Measurements from ENCODE around the gene ACOT11. TPM values are rescaled to one million over a fixed set of nuclear protein-coding genes. Genes with fewer than 3 reads are reported as not detected.

Gene ACOT11
- total RNA-seq, 1 donor: 0.42 TPM

DNA sequence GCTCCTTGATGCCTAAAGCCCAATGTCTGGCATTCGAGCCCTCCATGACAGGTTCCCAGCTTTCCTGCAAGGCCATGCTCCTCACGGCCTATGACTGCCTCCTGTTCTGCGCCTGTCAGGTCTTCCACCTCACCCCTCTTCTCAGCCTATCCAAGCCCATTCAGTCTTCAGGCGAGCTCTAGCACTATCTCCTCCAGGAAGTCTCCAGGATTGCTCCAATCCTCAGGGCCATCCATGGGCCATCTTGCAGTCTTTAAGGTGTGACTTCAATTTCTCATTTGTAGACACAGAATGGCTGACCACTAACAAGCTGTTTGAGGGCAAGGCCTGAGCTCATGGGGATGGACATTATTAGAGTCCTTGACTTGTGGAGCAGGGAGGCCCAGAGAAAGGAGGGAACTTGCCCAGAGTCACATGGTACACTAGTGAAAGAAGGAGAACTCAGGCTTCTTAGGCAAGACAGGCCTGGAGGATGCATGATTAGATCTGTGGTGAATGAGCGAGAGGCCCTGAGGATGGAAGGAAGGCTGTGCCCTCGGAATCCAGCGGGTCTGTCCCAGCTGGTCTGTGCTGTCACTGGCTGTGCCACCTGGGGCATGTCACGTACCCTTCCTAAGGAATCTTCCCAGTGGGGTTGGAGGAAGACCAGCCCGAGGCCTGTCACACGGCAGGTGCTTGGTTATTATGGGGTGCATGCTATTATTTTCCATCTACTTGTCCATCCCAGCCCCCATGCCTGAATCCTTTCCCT lies 1.2 kb upstream of the ACOT11 start:
- no peak overlapping the region for H3K4me3 ChIP-seq (ENCODE audit: low read length)
- H3K4me1 ChIP-seq (ENCODE audit: insufficient read depth, low read length): peaks cover 29% of the 10 kb centered on the region
- H3K27me3 ChIP-seq (ENCODE audit: insufficient read depth, low read length): no peaks in the 10 kb centered on the region
- H3K9me3 ChIP-seq (ENCODE audit: low read depth, low read length): no peaks in the 10 kb centered on the region

DNA sequence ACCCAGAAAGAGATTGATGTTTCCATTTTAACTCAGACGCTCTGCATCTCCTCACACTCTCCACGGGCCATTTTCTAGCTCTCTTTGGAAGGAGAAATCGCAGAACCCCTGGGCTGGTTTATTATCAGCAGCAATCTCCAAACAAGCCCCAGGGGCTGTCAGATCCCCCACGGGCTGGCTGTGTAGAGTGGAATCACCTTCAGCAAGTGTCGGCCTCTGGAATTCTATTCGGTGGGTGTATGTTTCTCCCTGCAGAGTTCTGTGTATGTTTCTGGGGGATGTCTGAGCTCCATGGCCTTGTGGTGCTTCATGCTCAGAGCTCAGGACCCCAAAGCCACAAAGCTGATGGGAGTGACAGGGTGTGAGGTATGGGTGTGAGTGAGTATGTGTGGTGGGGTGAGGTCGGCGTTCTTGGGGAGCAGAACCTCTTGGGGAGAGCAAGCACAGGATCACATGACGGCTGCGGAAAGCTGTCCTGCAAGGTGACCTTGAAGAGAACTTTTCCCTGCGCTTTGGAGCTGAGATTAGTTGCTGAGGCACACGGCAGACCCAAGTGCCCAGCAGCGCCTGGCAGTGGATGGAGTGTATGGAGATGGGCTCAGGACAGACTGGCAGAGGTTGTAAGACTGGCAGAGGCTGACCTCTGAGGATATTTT lies 489 bp downstream of the ACOT11 start:
- Histone ChIP-seq H3K4me3 (ENCODE audit: low read length) (no peak overlapping the region), H3K9me3 (ENCODE audit: low read depth, low read length) (no peaks in the 10 kb centered on the region), H3K4me1 (ENCODE audit: insufficient read depth, low read length) (peaks cover 17% of the 10 kb centered on the region), H3K27me3 (ENCODE audit: insufficient read depth, low read length) (no peaks in the 10 kb centered on the region)

DNA sequence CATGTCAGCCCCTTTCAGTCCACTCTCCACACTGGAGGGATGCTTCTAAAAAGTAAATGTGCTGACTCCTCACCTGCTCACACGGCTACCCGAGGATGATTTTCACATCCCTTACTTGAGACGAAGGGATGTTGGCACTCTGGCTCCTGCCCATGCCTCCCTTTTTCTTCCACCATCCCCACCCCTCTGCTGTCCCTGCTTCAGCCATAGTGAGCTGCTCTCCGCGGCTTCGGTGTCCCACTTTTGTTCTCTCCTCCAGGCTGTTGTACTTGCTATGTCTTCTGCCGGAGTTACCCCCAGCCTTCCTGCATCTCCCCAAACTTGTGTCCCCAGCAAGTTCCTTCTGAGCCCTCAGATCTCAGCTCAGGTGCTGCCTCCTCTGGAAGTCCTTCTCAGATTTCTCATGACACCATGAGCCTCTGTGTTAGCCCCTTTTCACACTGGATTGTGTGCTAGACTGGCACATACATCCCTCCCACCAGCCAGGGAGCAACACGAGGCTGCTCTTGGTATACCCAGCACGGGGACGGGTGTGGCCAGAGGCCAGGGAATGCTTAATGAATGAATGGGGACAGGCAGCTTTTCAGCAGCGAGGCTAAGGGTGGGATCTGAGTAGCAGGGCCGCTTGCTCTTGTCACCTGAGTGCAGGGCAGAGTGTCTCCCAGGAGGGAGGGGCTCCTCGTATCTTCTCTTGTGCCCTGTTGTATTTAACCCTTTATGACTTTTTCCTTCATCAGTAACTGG lies 1.3 kb downstream of the ACOT11 start:
- H3K4me3 ChIP-seq (ENCODE audit: low read length): no peak overlapping the region
- no peaks in the 10 kb centered on the region for H3K27me3 ChIP-seq (ENCODE audit: insufficient read depth, low read length)
- H3K4me1 ChIP-seq (ENCODE audit: insufficient read depth, low read length): peaks cover 17% of the 10 kb centered on the region
- no peaks in the 10 kb centered on the region for H3K9me3 ChIP-seq (ENCODE audit: low read depth, low read length)

DNA sequence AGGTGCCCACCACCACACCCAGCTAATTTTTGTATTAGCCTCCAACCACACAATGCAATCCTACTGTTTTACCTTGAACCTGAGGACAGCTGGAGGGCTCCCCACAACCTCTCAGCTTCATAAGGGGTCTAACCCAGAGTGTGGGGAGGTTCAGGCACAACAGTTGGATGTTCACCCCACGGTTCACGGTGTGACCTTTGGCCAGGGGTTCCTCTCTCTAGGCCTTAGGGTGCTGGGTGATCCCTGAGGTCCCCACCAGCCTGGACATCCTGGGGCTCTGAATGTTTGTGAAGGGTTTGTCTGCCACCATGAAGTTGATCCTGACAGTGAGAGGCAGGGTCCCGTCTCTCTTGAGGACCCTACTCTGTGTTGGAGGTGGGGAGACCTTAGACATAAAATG lies 3.9 kb downstream of the ACOT11 start:
- Histone ChIP-seq H3K4me1 (ENCODE audit: insufficient read depth, low read length) (peaks cover 14% of the 10 kb centered on the region), H3K27me3 (ENCODE audit: insufficient read depth, low read length) (no peaks in the 10 kb centered on the region), H3K4me3 (ENCODE audit: low read length) (no peak overlapping the region), H3K9me3 (ENCODE audit: low read depth, low read length) (no peaks in the 10 kb centered on the region)

DNA sequence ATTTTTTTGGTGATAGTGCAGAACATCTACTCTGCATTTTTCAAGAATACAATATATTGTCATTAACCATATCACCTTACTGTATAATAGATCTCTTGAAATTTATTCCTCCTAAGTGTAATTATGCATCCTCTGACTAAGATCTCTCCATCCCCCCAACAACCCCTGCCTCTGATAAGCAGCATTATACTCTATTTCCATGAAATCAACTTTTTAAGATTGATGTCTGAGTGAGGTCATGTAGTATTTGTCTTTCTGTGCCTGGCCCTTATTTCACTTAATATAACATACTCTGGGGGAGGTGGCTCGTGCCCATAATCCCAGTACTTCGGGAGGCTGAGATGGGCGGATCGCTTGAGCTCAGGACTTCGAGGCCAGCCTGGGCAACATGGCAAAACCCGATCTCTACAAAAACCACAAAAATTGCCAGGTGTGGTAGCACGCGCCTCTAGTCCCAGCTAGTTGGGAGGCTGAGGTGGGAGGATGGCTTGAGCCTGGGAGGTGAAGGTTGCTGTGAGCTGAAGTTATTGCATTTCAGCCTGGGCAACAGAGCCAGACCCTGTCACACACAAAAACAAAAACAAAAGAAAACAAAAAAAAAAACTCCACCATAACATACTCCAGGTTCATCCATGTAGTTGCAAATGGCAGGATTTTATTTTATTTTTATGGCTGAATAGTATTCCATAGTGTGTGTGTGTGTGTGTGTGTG lies 5.7 kb downstream of the ACOT11 start:
- Histone ChIP-seq H3K27me3 (ENCODE audit: insufficient read depth, low read length) (no peaks in the 10 kb centered on the region), H3K4me3 (ENCODE audit: low read length) (no peak overlapping the region), H3K4me1 (ENCODE audit: insufficient read depth, low read length) (peaks cover 10% of the 10 kb centered on the region), H3K9me3 (ENCODE audit: low read depth, low read length) (no peaks in the 10 kb centered on the region)

DNA sequence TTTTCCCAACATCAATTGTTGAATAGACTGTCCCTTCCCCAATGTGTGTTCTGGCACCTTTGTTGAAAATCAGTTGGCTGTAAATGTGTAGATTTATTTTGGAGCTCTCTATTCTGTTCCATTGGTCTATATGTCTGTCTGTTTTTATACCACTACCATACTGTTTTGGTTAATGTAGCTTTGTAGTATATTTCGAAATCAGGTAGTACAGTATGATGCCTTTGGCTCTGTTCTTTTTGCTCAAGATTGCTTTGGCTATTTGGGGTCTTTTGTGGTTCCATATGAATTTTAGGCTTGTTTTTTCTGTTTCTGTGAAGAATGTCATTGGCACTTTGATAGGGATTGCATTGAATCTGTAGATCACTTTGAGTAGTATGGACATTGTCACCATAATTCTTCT lies 8.1 kb downstream of the ACOT11 start:
- H3K9me3 ChIP-seq (ENCODE audit: low read depth, low read length): no peaks in the 10 kb centered on the region
- peaks cover 10% of the 10 kb centered on the region for H3K4me1 ChIP-seq (ENCODE audit: insufficient read depth, low read length)
- no peaks in the 10 kb centered on the region for H3K27me3 ChIP-seq (ENCODE audit: insufficient read depth, low read length)
- no peak overlapping the region for H3K4me3 ChIP-seq (ENCODE audit: low read length)

DNA sequence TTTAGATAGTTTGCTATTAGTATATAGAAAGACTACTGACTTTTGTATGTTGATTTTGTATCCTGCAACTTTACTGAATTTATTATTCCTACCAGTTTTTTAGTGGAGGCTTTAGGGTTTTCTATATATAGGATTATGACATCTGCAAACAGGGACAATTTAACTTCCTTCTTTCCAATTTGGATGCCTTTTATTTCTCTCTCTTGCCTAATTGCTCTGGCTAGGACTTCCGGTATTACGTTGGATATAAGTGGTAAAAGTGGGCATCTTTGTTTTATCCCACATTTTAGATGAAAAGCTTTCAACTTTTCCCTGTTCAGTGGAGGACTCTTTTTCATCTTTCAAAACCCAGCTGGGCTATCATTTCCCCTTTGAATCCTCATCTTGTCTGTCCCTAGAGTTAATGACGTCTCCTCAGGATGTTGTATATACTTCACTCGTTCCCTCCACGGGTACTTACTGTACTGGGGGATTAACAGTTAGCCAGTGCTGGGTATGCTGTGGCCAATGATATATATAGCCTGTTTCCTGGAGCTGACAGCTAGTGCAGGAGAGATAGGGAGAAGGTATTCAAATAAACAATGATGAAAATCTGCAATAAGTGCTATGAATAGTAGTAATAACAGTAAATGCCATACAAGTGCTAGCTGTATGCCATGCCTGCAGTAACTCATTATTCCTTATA lies 9.8 kb downstream of the ACOT11 start:
- Histone ChIP-seq H3K9me3 (ENCODE audit: low read depth, low read length) (no peaks in the 10 kb centered on the region), H3K27me3 (ENCODE audit: insufficient read depth, low read length) (no peaks in the 10 kb centered on the region), H3K4me3 (ENCODE audit: low read length) (no peak overlapping the region), H3K4me1 (ENCODE audit: insufficient read depth, low read length) (peaks cover 10% of the 10 kb centered on the region)

DNA sequence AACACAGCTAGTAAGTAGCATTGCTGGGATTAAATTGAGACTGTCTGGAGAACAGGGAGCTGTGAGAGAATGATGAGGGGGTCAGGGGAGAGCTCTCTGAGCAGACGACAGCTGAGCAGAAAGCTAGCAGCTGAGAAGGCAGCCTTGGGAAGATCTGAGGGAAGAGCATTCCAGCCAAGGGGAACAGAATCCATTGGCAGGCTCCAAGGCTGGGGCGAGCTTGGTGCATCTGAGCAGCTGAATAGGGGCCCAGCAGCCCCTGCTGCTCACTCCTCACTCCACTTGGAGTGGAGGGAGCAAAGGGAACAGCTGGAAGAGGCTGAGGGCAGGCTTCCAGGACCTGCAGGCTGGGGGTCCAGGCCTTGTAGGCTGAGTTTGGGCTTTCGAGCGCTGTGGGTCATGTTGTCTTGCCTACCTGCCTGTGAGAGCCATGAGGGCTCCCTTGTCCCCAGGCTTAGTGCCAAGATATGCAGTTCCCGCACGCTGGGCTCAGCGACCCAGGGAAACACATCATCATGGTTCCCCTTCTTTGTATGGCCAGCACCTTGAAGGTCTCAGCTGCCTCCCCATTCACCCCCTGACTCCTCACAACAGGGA lies 10.5 kb downstream of the ACOT11 start:
- H3K27me3 ChIP-seq (ENCODE audit: insufficient read depth, low read length): no peaks in the 10 kb centered on the region
- H3K4me1 ChIP-seq (ENCODE audit: insufficient read depth, low read length): peaks cover 10% of the 10 kb centered on the region
- H3K9me3 ChIP-seq (ENCODE audit: low read depth, low read length): no peaks in the 10 kb centered on the region

DNA sequence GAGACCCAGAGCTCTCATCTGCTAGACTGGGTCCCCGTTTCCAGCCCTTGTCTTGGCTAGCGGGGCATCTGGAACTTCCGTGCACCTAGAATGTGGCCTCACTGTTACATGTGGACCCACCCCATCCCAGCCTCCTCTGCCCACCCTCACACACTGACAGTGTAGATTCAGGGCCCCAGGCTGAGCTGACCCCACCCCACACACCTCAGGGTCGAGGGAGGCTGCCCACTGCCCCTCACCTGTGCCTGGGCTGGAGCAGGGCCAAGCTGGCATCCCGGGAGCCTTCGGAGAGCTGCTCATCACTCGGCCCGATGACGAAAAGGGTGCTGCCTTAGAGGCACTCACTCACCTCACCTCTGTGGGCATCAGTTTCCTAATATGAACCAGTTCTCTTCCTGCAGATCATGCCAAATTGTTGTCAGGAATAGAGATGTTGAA lies 11.1 kb downstream of the ACOT11 start:
- no peaks in the 10 kb centered on the region for H3K9me3 ChIP-seq (ENCODE audit: low read depth, low read length)
- peaks cover 10% of the 10 kb centered on the region for H3K4me1 ChIP-seq (ENCODE audit: insufficient read depth, low read length)
- H3K4me3 ChIP-seq (ENCODE audit: low read length): no peak overlapping the region
- H3K27me3 ChIP-seq (ENCODE audit: insufficient read depth, low read length): no peaks in the 10 kb centered on the region

More for the DNA sequence above, 10.5 kb downstream of the ACOT11 start:
- H3K4me3 ChIP-seq (ENCODE audit: low read length): no peak overlapping the region

DNA sequence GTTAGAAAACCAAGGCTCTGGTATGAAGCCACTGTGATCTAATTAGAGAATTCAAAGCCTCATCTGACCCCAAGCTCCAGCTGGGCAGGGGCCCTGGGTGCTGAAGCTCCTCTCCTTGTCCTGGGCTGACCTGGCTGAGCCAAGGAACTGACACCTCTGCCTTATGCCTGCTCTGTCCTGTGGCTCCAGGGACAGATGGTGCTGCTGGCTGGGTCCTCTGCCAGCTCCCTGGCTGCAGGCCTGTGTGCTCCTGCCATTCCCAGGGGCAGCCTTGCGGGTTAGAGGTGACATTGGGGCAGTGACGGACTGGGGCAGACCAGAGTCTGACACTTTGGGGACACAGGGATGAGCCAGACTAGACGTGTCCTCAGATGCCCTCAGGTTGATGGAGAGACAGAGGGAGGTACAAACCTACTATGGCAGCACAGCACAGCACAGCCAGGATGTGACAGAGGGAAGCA lies 11.8 kb downstream of the ACOT11 start:
- Histone ChIP-seq H3K4me1 (ENCODE audit: insufficient read depth, low read length) (peaks cover 10% of the 10 kb centered on the region), H3K9me3 (ENCODE audit: low read depth, low read length) (no peaks in the 10 kb centered on the region), H3K27me3 (ENCODE audit: insufficient read depth, low read length) (no peaks in the 10 kb centered on the region), H3K4me3 (ENCODE audit: low read length) (no peak overlapping the region)

DNA sequence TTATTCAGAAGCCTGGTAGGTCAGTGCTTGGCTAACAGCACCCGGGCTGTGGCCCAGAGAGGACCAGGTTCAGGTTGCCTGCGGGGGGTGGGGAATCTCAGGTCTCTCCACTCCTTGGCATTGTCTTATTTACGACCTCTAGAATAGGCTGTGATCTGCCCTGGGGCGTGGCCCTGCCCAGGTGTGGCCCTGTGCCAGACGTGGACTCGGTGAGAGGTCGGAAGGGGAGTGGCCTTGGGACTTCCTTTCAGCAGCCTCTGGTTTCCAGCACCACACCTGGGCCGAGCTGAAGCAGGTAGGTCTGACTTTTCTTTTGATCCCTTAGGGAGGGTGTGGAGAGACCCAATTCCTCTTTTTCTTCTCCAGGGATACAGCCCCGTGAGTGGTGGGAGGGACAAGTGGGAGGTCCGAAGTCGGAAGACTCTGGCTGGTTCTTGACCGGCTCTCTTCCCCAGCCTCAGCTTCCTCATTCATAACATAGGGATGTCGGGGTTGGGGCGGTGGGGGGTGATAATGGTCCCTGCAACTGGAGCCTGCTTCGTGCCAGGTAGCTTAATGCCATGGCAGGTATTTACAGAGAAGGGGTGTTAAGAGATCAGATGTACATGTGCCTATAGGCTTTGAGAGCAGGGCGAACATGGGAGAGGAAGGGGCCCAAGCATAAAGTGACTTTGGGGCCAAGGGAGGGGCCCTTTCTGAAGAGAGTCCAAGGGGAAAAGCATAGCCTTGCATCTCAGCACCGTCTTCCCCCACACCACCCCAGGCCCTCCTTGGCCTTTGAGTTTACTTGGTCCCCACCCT lies 16.5 kb downstream of the ACOT11 start:
- H3K4me3 ChIP-seq (ENCODE audit: low read length): no peak overlapping the region
- no peaks in the 10 kb centered on the region for H3K9me3 ChIP-seq (ENCODE audit: low read depth, low read length)
- no peaks in the 10 kb centered on the region for H3K27me3 ChIP-seq (ENCODE audit: insufficient read depth, low read length)
- H3K4me1 ChIP-seq (ENCODE audit: insufficient read depth, low read length): peaks cover 7% of the 10 kb centered on the region

DNA sequence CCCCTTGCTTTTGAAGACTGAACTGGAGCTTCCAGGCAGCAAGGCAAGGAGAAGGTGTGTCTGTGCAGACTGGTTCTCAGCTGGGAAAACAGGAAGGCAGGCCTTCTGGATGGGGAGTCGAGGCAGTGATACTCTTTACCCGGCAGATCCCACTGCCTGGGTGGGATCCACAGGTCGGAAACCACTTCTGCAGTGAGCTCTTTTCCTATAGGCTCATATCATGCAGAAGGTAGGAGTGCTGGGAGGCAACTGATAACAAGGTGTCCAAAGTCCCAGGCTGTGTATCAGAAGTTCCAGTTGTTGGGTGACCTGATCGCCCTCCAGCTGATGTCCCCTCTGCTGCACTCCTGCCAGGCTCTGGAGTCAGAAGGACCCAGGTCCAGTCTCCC lies 17.1 kb downstream of the ACOT11 start:
- peaks cover 7% of the 10 kb centered on the region for H3K4me1 ChIP-seq (ENCODE audit: insufficient read depth, low read length)

DNA sequence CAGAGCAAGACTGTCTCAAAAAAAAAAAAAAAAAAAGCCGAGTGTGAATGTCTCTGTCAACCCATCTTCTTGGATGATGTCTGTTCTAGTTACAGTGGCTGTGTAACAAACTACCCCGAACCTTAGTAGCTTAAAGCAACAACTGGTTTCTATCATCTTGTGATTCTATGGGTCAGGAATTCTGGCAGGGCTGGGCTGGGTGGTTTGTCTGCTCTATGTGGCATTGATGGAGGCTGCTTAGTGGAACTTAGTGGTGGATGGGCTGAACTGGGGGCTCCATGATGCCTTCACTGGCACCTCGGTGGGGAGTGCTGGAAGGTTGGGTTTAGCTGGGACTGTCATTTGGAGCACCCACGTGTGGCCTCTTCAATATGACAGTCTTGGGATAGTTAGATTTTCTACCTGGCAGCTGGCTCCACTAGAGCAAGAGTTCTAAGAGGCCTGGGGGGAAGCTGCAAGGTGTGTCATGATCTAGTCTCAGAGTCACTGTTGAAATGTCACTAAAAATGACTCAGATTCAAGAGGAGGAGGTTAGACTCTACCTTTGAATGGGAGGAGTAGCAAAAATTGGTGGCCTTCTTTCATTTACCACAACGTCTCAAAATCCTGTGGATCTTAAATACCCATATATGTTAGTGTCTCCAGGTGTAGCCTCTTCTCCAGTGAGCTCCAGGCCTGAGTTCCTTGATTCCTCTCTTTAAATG lies 18.6 kb downstream of the ACOT11 start:
- Histone ChIP-seq H3K9me3 (ENCODE audit: low read depth, low read length) (no peaks in the 10 kb centered on the region), H3K27me3 (ENCODE audit: insufficient read depth, low read length) (no peaks in the 10 kb centered on the region), H3K4me3 (ENCODE audit: low read length) (no peak overlapping the region), H3K4me1 (ENCODE audit: insufficient read depth, low read length) (peaks cover 11% of the 10 kb centered on the region)

More for the DNA sequence above, 17.1 kb downstream of the ACOT11 start:
- Histone ChIP-seq H3K4me3 (ENCODE audit: low read length) (no peak overlapping the region), H3K9me3 (ENCODE audit: low read depth, low read length) (no peaks in the 10 kb centered on the region), H3K27me3 (ENCODE audit: insufficient read depth, low read length) (no peaks in the 10 kb centered on the region)

Measured in mononuclear cell (primary cell).